Fibroblast of pulmonary artery (primary cell): ENCODE data around the gene DRG2.

Experiments used
- DNase-seq: peaks from one replicate; pipeline ENCODE4 v3.0.0-alpha.2; 2010; ENCODE audit warnings: low read depth
- H3K4me3 ChIP-seq: replicated peaks from 2 replicates; pipeline ENCODE4 v1.5.1; 2011; ENCODE audit warnings: low read depth, mild to moderate bottlenecking, control low read depth, low read length, moderate library complexity
- CTCF ChIP-seq: IDR thresholded peaks from 2 replicates; pipeline ENCODE4 v1.5.1; 2011; ENCODE audit warnings: mild to moderate bottlenecking, control low read depth, low read length, inconsistent platforms; ENCODE audit errors: missing control alignments

Gene DRG2

GRCh38 chr17:18119938-18120337 lies 32.2 kb downstream of the DRG2 start:
- TF ChIP-seq CTCF, result no peak
- H3K4me3 ChIP-seq, result no peak overlapping the region
- DNase-seq, result no peak

GRCh38 chr17:18120461-18121017 lies 32.8 kb downstream of the DRG2 start:
- TF ChIP-seq CTCF, result no peak

GRCh38 chr17:18121144-18121910 lies 33.6 kb downstream of the DRG2 start:
- no peak for TF ChIP-seq CTCF
- H3K4me3 ChIP-seq, result no peak overlapping the region
- no peak for DNase-seq

More at GRCh38 chr17:18120461-18121017, 32.8 kb downstream of the DRG2 start:
- DNase-seq, result no peak
- H3K4me3 ChIP-seq, result no peak overlapping the region

- no peak for DNase-seq
- no peak for TF ChIP-seq CTCF
- H3K4me3 ChIP-seq, result no peak overlapping the region
Measured at GRCh38 chr17:18122990-18123753, 35.4 kb downstream of the DRG2 start.

GRCh38 chr17:18124345-18125126 lies 36.8 kb downstream of the DRG2 start:
- H3K4me3 ChIP-seq, result no peak overlapping the region
- no peak for TF ChIP-seq CTCF
- peak; percentile 7 for DNase-seq

GRCh38 chr17:18129041-18129502 lies 41.3 kb downstream of the DRG2 start:
- peak; percentile 53 for DNase-seq
- H3K4me3 ChIP-seq, result no peak overlapping the region
- no peak for TF ChIP-seq CTCF
